ENCODE data around the gene APC2.

GRCh38 chr19:1474011-1474764 lies 24.3 kb downstream of the APC2 start:
- TF ChIP-seq, protein P1, sequence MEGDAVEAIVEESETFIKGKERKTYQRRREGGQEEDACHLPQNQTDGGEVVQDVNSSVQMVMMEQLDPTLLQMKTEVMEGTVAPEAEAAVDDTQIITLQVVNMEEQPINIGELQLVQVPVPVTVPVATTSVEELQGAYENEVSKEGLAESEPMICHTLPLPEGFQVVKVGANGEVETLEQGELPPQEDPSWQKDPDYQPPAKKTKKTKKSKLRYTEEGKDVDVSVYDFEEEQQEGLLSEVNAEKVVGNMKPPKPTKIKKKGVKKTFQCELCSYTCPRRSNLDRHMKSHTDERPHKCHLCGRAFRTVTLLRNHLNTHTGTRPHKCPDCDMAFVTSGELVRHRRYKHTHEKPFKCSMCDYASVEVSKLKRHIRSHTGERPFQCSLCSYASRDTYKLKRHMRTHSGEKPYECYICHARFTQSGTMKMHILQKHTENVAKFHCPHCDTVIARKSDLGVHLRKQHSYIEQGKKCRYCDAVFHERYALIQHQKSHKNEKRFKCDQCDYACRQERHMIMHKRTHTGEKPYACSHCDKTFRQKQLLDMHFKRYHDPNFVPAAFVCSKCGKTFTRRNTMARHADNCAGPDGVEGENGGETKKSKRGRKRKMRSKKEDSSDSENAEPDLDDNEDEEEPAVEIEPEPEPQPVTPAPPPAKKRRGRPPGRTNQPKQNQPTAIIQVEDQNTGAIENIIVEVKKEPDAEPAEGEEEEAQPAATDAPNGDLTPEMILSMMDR (IDR thresholded peaks at IDR 0.05) = no peak
- TF ChIP-seq POLR2A (IDR thresholded peaks at IDR 0.05) = no peak
